ENCODE measurements around the gene PHACTR4. TPM values are rescaled to one million over a fixed set of nuclear protein-coding genes. Genes with fewer than 3 reads are reported as not detected.

PHACTR4 gene
- total and polyA plus RNA-seq, 2 of the 4 experiments (the other 2 are of a cell fraction) = 7.5 to 15.0 TPM

- no peak overlapping the region for H3K4me3 ChIP-seq (ENCODE audit: insufficient read depth, low read depth, low read length)
- no peak overlapping the region for H2AFZ ChIP-seq (replicated peaks; ENCODE audit: low read length, poor library complexity)
- in situ Hi-C loops (cut with MboI; ENCODE audit: low sequenced_read_pairs) (no loop called here), intact Hi-C loops (cut with micrococcal nuclease) (no loop called here), dilution Hi-C loops (cut with HindIII; ENCODE audit: low sequenced_read_pairs, unreplicated experiment) (no loop called here)
- no peak overlapping the region for H2BK5ac ChIP-seq (ENCODE audit: low read depth, low read length, poor library complexity, severe bottlenecking)
- H3K9me1 ChIP-seq (ENCODE audit: insufficient read depth, low read length) = no peaks in the 10 kb centered on the region
- 100% methylated on average over 4 of the region's 5 CpGs; no CpG with 5 or more reads in 1 of the 2 experiments for WGBS, 2 experiments (ENCODE audit: extremely low coverage in 2 of 2, insufficient read length in 1 of 2)
- H2AK5ac ChIP-seq (ENCODE audit: low read depth, low read length) = no peak overlapping the region; the same call in 1 of the 2 replicates
- no peak overlapping the region for H2BK20ac ChIP-seq (ENCODE audit: low read depth, low read length)
- no peak overlapping the region; the same call in 1 of the 2 replicates for H3K14ac ChIP-seq (replicated peaks; ENCODE audit: low read depth, low read length)
- BruUV-seq (replicated peaks) = no TSS peak
- no peak overlapping the region for H3K4ac ChIP-seq (ENCODE audit: low read depth, low read length)
- H3K23ac ChIP-seq (ENCODE audit: low read depth, low read length) = no peak overlapping the region
- no peak for ATAC-seq (ENCODE audit: low read depth)
- H3K4me2 ChIP-seq (ENCODE audit: low read depth, low read length) = no peak overlapping the region
- H2BK120ac ChIP-seq (ENCODE audit: low read depth, low read length) = no peak overlapping the region
- H3K27me3 ChIP-seq (ENCODE audit: control insufficient read depth, insufficient read depth, low read length) = no peaks in the 10 kb centered on the region
- no peak overlapping the region for H3K27ac ChIP-seq (ENCODE audit: insufficient read depth, low read length)
- no peak overlapping the region for H3K9ac ChIP-seq (ENCODE audit: low read depth, low read length)
- no peak overlapping the region for H4K91ac ChIP-seq (ENCODE audit: insufficient read depth, low read depth, low read length)
- DNase-seq = no peak
- H3K18ac ChIP-seq (ENCODE audit: low read depth, low read length) = no peak overlapping the region
- no peaks in the 10 kb centered on the region for H3K36me3 ChIP-seq (ENCODE audit: control insufficient read depth, insufficient read depth, low read length)
- H4K20me1 ChIP-seq (ENCODE audit: insufficient read depth, low read length) = no peaks in the 10 kb centered on the region; the same call in none of the 2 replicates
- no peak overlapping the region for H4K5ac ChIP-seq (ENCODE audit: low read depth, low read length)
- H4K8ac ChIP-seq (ENCODE audit: low read depth in 2 of 2, low read length in 2 of 2) = no peak overlapping the region
- TF ChIP-seq NFE2L2 (IDR thresholded peaks at IDR 0.05; ENCODE audit: low read depth, low read length) = no peak
- no peak for TF ChIP-seq MAFK (IDR thresholded peaks at IDR 0.05; ENCODE audit: low read depth, low read length)
- TF ChIP-seq SMC3 (IDR thresholded peaks at IDR 0.05; ENCODE audit: low read depth, low read length) = no peak
- no peak for TF ChIP-seq MAZ (IDR thresholded peaks at IDR 0.05; ENCODE audit: borderline replicate concordance, low read depth, low read length)
- TF ChIP-seq MXI1 (IDR thresholded peaks at IDR 0.05; ENCODE audit: borderline replicate concordance, low read depth, low read length) = no peak
- no peak for TF ChIP-seq BHLHE40 (IDR thresholded peaks at IDR 0.05; ENCODE audit: low read depth, low read length)
- TF ChIP-seq CTCF (conservative IDR thresholded peaks at IDR 0.05; ENCODE audit: low read depth, low read length) = no peak
- TF ChIP-seq, protein P1, sequence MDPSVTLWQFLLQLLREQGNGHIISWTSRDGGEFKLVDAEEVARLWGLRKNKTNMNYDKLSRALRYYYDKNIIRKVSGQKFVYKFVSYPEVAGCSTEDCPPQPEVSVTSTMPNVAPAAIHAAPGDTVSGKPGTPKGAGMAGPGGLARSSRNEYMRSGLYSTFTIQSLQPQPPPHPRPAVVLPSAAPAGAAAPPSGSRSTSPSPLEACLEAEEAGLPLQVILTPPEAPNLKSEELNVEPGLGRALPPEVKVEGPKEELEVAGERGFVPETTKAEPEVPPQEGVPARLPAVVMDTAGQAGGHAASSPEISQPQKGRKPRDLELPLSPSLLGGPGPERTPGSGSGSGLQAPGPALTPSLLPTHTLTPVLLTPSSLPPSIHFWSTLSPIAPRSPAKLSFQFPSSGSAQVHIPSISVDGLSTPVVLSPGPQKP (IDR thresholded peaks at IDR 0.05; ENCODE audit: borderline replicate concordance, low read depth, low read length) = no peak
- TF ChIP-seq RFX5 (IDR thresholded peaks at IDR 0.05; ENCODE audit: low read depth, low read length) = no peak
- no peak for TF ChIP-seq FOS (IDR thresholded peaks at IDR 0.05; ENCODE audit: low read depth, low read length)
- no peak for TF ChIP-seq CEBPB (IDR thresholded peaks at IDR 0.05; ENCODE audit: low read depth, low read length)
- no peak for TF ChIP-seq RAD21 (IDR thresholded peaks at IDR 0.05; ENCODE audit: low read length)
- ChIA-PET CTCF (interaction anchor here (0.6 kb wide), 1 partner anchor 17 kb away, joined by 5 read pairs; no protein-coding TSS in a partner anchor), POLR2A (ENCODE audit: unreplicated experiment) (no interaction called here)
- H3K56ac ChIP-seq (ENCODE audit: extremely low read depth, insufficient read depth, low read length) = no peak overlapping the region
- no peak overlapping the region for H2BK15ac ChIP-seq (ENCODE audit: low read depth, low read length)
- H2AK9ac ChIP-seq (replicated peaks; ENCODE audit: low read depth, low read length, poor library complexity) = no peak overlapping the region
- H3K4me1 ChIP-seq (ENCODE audit: control insufficient read depth, insufficient read depth, low read length) = 0 out of 2 replicates have a peak, but pooled peaks cover 2% of the 10 kb centered on the region
- no peaks in the 10 kb centered on the region for H3K9me3 ChIP-seq (ENCODE audit: control insufficient read depth, insufficient read depth, low read length)
- peaks cover 16 to 46% of the 10 kb centered on the region in 2 experiments for H3K79me1 ChIP-seq (ENCODE audit: low read depth in 1 of 2, low read length in 2 of 2)
These were observed 9.4 kb downstream of the PHACTR4 start for GRCh38 chr1:28378906-28379305.
